C1 segment of cervical spinal cord (tissue), 14 donors: ENCODE measurements around the gene WNT16.
A peak's percentile ranks its signal among the peaks of the same experiment; 100 is the strongest.

Experiments
- DNase-seq, 14 donors: peaks; one replicate each; lab custom pipeline; 2025; lab: John Stamatoyannopoulos, UW

Gene WNT16

DNA sequence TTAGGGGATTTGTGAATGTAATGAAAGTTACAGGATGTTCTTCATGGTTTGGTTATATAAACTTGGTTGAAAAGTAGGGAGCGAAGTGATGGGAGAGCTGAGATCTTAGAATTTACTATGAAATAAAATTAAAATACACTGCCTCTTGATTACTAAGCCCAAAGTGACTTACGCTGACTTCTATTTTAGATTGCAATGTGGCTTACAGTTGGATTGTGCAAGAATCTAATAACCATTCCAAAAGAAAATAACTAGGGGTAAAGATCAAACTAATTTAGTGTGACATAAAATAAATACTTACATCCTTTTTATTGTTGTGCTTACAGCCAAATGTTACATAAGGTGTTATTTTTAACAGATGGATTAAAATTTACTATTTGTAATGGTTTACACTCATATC, 15.3 kb downstream of the WNT16 start:
- DNase-seq: no peak

DNA sequence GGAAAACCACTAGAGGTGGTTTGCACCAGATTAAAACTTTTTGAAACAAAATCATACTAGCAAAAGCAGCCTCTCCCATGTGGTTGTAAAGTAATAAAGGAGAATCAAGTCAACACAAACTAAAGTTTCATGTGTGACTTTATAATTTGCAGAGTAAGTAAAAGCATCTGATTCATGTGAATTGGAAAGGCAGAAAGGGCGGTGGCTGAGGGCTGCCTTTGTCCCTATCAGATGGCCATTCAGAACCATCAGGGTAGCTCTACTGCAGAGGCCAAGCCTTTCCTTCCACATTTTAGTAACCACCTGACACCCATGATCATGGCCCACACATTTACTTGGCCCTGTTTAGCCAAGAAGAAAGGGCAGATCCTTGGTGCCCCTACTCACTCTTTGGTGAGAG, 15.7 kb downstream of the WNT16 start:
- DNase-seq: no peak

DNA sequence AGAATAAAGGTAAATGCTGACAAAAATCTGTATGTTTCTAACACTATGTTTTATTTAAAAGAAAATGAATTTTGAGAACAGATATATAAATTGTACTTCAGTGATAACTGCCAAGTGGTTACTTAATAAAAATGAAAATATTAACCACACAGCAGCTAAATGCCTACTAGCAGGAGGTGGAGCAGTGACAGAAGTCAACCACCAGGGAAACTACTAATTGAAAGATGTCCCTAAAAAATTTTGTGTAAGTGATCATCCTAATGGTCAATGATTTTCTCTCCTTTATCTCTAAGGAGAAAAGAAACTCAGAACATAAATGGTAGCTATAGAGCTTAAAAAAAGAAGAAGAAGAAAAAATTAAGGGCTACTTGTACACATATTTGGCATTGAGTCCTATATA, 22.9 kb downstream of the WNT16 start:
- DNase-seq: no peak

DNA sequence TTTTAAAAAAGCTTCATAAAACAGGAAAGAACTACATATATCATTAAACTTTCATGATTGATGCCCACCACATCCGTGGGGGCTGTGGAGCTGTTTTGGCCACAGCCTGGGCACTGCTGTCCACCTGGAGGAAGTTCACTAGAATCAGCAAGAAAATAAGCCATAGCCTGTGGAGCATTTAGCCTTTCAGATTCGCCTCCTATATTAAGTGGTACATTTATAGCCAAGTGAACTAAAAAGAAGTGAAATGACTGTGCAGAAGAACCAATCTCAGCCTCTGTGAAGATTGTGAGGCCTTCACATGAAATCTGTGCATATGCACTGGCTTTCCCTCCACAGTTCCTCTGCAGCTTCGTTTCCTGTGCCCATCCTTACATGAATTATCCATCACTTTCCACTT, 23.5 kb downstream of the WNT16 start:
- no peak for DNase-seq

DNA sequence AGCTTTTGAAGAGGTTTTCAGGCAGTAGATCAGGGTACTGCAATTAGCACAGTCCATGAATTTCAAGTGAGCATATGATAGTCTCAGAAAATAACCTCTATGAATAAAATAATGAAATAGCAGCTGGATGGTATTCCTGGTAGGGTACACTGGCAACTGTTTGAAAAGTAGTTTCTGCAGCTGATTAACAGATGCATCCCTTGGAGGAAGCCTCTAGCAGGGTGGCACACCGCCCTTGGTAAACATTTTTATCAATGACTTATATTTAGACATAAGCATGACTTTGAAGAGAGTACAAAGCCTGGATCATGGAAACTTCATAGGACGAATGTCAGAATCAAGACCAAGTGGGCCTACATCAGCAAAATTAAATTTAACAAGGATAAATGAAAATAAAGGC, 26.8 kb downstream of the WNT16 start:
- no peak for DNase-seq

DNA sequence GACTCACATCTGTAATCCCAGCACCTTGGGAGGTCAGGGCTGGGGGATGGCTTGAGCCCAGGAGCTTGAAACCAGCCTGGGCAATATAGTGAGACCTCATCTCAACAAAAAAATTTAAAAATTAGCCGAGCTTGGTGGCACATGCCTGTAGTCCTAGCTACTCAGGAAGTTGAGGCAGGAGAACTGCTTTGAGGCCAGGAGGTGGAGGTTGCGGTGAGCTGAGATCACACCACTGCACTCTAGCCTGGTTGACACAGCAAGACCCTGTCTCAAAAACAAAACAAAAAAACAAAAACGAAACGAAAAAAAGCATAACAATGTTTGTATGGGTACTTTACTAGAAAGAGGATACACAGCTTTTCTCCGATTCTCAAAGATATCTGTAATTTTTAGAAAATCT, 31.8 kb downstream of the WNT16 start:
- no peak for DNase-seq

DNA sequence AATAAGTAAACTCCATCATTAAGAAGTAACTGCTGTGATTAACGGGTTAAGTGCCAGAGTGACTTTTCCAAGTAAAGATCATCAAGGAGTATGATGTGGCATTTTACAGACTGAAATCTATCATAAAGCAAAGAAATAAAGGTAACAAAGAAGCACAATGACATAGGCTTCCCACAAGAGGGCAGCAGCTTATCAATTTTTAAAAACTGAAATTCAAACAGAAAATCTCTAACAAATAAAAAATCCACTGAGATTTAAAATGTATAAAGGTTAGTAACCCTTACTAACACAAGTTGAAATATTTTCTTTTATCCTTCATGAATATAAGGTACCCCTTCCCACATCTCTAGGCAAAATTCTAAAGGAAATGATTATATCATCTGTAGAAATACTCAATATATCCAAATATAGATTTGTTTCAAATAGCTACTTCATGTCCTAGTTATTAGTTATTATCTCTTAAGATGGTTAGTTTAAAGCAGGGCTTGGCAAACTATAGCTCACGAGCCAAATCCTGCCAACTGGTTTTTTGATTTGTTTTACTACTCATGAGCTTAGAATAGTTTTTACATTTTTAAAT, 38.1 kb downstream of the WNT16 start:
- peak in 1 of 14 donors; percentile 13 for DNase-seq

DNA sequence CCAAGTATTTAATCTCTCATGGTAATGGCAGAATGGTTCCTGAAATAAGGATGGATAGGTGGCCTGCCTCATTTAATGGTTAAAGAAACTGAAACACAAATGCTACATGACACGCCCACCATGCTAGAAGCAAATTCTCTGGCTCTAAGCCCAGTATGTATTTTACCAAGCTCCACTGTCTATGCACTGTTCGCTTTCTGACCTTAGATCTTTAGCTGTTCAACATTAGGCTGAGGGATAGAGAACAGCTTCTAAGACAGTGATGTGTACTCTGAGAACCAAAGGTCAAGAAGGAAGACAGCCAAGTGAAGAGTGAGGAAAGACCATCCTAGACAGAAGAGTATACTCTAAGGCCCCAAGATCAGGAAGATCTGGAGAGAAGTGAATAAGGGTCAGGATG, 40.7 kb downstream of the WNT16 start:
- no peak for DNase-seq

DNA sequence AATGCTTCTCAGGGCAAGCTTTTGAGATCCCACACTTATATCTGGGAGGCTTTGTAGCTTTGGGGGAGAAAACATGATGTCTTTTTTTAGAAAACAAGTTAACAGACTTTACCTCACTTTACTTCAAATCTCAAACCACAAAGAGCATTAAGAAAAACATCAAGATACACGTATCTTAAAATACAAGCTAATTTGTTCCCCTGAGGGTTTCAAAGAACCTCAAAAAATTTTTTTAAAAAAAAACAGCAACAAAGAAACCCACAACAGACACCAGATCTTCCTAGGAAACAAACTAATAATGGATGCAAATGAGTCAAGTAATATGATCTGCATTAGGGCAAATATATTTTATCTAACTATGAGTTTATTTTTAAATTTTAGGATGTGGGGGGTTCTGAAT, 42.6 kb downstream of the WNT16 start:
- DNase-seq: no peak

DNA sequence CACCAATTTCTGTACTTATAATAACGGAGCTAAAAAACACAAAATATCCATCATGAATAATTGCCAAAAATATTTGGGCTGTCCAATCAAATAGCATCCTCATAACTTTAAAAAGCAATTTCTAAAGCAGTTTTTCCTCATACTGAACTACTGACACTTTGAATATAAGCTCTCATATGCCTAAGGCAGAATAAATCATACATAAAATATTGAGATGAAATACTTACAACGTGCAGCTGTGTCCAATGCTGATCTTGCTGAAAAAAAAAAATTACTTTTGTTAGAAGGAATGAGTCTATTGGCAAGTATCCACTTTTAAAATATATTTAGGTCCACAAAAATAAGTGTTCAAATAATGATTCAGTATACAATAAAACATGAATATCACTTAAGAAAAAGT, 43.1 kb downstream of the WNT16 start:
- no peak for DNase-seq

DNA sequence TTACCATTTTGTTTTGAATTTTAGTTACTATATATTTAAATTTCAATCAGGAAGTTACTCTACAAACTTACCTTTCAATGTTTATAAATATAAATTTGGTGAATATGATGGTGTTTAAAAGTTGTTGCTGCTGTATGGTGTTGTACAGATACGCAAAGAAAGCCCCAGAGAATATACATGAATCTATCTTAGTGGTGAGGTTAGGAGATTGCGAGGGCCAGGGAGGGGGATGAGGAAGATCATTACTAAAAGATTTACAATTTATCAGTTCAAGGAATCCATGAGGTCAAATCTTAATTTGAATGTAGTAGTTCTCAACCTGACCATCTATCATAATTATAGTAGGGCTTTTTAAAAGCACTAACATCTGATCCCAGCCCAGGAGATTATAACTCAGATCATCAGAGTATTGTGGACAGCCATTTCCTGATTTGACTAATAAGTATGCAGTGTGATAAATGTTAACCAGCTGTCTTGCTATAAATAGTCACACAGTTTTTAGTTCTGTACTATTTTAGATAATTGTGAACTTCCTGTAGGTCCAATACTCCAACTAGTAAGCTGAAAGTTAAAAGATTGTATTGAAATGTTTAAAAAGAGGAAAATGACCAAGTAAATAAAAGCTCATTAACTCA, 43.7 kb downstream of the WNT16 start:
- no peak for DNase-seq

DNA sequence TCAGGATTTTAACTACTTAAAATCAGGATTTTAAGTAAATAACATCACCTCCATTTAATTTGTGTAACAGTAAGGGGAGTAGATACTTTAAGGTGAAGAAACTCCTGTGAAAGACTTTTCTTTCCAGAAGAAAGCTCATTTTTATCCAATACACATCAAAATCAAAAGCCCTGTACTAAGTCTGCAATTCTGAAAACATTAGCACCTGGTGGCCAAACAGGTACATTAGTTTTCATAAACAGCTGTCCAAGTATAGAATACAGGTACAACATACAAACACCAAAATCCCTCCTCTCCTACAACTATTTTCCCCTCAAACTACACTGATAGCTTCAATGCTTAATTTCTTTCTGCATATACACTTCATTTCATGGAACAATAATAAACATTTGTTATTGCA, 44.4 kb downstream of the WNT16 start:
- DNase-seq: no peak

DNA sequence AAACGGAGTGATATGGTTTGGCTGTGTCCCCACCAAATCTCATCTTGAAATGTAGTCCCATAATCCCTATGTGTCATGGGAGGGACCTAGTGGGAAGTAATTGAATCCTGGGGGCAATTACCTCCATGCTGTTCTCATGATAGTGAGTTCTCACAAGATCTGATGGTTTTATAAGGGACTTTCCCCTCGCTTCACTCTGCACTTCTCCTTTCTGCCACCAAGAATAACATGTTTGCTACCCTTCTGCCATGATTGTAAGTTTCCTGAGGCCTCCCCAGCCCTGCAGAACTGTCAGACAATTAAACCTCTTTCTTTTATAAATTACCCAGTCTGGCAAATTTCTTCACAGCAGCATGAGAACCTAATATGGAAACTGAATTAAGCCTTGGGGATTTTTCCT, 48.2 kb downstream of the WNT16 start:
- no peak for DNase-seq

DNA sequence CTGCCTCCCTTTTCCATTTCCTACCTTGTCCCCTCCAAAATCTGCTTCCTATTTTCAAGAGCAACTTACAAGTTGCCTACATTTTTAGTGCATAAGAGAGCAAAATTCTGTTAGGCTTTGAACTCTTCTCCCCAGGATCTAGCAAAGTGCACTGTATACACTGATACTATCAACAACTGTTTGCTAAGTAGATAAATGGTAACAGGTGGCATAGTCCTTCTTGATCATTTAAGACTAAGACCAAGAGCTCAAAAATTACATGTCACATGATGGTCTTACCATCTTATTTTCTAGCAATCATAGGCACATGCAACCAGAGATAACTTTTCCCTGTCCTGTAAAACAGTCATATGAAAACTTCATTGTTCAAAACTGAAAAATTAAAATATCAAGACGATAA, 51.1 kb downstream of the WNT16 start:
- DNase-seq: no peak

DNA sequence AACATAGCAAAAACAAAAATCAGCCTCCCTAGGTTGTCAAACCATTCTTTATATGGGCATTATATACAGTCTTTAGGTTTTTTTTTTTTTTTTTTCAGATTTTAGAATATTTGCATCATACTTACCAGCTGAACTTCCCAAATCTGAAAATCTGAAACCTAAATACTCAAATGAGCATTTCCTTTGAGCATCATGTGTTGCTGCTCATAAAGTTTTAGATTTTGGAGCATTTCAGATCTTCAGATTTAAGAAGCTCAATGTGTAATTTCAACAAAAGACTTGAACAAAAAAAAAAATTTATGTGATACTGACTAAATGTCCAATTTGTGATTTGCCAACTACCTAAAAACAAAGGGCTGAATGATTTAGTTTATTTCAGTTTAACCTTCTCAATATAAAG, 53.7 kb downstream of the WNT16 start:
- DNase-seq: no peak

DNA sequence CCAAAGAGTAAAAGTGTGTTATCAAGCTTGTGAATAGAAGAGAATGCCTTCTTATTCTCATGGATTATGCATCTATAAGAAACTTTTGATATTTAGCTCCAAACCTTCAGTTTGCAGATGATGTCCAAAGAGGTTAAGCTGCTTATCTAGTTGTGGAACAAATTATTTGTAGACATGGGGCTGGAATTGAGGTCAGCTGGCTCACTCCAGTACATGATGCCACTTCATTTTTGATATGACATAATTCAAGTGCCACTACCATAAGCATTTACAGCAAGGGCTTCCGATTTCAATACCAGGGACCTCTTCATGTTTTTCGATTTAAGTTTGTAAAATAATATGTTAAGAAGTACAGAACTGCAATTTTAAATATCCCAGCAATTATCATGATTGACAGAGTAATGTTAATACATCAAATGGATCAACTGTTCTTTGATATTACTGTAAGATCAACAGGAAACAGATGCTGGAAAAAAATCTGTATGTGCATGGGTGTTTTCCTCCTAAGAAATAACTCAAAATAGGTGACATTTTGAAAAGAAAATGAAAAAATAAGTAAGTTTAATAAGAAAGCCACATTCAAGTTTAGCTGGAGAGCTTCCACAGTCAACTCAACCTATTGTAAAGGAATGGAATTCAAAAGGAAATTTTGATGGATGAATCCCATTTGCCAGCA, 54.6 kb downstream of the WNT16 start:
- no peak for DNase-seq

DNA sequence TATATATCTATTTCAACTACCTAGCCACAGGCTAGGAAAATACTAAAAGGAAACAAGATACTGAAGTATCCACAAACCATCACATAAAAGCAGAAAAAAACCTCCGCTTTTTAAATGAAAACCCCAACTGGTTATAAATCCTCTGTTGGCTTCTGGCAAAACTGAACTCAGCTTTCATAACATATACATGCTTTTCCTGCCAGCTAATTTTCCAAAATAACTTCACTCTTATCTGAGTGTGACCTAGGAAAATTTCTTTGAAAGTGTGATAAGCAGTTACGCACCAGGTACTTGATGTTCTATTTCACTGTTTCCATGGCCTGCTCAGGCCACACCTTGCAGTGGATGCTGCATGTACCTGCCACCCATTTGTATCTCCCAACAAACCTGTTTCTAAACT, 55.5 kb downstream of the WNT16 start:
- no peak for DNase-seq

DNA sequence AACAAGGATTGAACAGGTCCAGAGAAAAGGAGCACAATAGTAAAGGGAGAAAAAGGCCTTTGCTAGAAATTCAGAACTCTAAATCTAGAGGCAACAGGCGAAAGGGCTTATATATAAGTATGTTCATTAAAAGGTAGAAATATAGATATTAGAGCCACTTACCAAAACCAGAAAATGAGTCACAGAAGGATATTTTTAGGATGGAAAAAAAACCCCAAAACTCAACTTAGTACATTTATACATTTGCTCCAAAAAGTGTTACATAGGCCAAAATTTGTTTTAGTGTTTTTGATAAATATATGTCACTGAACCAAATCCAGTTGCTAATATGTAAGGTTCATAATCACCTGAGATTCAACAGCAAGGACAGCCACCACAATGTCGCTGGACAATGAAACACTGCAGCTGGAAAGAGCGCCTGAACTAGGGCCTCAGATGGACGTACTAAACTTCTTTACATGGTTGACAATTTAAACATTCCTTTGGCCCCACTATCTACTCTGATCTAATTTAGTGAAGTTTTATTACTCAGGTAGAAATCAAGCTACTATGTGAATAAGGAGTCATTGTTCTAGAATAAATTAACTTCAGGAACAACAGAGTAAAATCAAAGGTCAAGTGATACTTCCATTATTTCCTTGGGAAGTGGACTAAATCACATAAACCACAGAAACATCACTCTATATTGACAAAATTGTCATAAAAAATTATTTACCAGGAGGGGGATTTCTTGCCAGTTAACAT, 56.4 kb downstream of the WNT16 start:
- DNase-seq: no peak

DNA sequence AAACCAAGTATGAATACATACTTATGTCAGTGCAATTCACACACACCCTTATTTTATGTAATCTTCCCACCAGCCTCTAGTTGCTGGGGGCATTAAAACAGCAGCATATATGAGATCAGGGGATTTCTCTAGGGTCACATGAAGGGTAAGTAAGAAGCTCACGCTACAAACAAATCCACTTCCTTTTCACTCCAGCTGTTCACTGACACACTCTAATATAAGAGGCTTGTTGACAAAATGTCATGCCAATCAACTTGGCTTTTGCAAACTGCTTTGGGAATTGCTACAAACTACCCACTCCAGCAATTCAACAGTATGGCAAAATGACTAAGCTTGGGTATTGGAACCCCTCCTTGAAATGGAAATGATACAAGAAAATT, 57.0 kb downstream of the WNT16 start:
- DNase-seq: no peak

DNA sequence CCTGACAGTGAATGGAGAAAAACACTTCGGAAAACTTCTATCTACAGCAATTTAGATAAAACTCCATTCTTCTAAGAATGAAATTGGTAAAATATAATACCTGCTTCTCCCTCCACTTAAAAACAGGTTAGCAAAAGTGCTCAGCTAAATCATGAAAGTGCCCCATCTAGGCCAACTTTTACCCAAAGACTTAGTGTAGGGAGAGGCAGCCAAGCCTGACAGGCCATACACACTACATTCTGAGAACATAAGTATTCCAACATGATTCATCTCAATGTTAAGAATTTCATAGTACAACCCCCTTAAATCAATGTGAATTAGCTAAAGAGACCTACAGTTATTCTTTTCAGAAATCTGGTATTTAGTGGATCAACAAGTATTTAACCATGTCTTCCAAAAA, 60.1 kb downstream of the WNT16 start:
- no peak for DNase-seq

DNA sequence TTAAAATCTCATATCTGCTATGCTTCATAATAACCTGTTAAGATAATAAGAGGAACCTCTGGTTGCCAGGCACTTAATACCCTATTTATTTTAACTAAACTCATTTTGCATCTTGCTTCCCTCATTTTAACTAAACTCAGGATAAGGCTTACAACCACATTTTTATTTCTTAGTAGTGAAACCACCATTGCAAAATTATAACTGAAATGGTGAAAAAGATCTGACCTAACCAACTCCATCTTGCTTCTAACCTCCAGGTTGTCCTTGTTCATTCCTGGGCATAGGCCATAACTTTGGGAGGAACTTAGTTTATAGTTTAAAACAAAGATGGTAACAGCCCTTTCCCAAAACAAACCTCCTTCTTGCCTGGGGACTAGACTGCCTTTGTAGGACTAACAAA, 61.3 kb downstream of the WNT16 start:
- DNase-seq: no peak

DNA sequence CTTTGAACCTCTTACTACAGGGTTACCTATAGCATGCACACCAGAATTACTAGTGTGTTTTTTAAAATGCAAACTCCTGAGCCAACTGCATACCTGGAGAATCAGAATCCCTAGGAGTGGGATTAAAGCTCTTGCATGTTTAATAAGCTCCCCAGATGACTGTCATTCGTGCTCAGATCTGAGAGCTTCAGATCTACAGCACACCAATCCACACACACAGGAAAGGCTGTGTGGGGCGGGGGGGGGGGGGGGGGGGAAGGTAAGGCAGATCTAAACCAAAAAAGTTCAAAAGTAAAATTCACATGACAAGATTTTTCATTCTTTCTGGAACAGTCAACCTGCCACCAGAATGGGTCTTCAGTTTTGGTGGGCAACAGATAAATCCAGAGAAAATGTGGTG, 61.8 kb downstream of the WNT16 start:
- DNase-seq: no peak
